ENCODE results near the gene PAX8. TPM values are rescaled to one million over a fixed set of nuclear protein-coding genes. Genes with fewer than 3 reads are reported as not detected.

PAX8 gene
- total RNA-seq, 4 donors from 2014 or later: 2.8 to 23.9 (median 6.0) TPM

- no peak overlapping the region for H3K4me3 ChIP-seq
- intact Hi-C loops (cut with DNase I; ENCODE audit: low total_unique reads): no loop called here
- no peaks in the 10 kb centered on the region for H3K4me1 ChIP-seq
- no peak overlapping the region for H3K27ac ChIP-seq
- no peaks in the 10 kb centered on the region for H3K27me3 ChIP-seq
- DNase-seq: no peak
- no peaks in the 10 kb centered on the region for H3K9me3 ChIP-seq
- H3K36me3 ChIP-seq: no peaks in the 10 kb centered on the region
- no peak for TF ChIP-seq POLR2A (IDR thresholded peaks at IDR 0.05)
- no peak for TF ChIP-seq CTCF (IDR thresholded peaks at IDR 0.05)
Observed at GRCh38 chr2:113169586-113169985, 109.1 kb downstream of the PAX8 start.

- Histone ChIP-seq H3K36me3 (no peaks in the 10 kb centered on the region), H3K4me3 (no peak overlapping the region), H3K27me3 (no peaks in the 10 kb centered on the region), H3K9me3 (no peaks in the 10 kb centered on the region), H3K27ac (no peak overlapping the region), H3K4me1 (no peaks in the 10 kb centered on the region)
- TF ChIP-seq POLR2A (IDR thresholded peaks at IDR 0.05) (no peak), CTCF (IDR thresholded peaks at IDR 0.05) (no peak)
- DNase-seq: no peak
- intact Hi-C loops (cut with DNase I; ENCODE audit: low total_unique reads): no loop called here
Observed at GRCh38 chr2:113169002-113169530, 109.7 kb downstream of the PAX8 start.

- no peaks in the 10 kb centered on the region for H3K36me3 ChIP-seq
- H3K9me3 ChIP-seq: no peaks in the 10 kb centered on the region
- no peak overlapping the region for H3K27ac ChIP-seq
- no peaks in the 10 kb centered on the region for H3K4me1 ChIP-seq
- TF ChIP-seq POLR2A (IDR thresholded peaks at IDR 0.05) (no peak), CTCF (IDR thresholded peaks at IDR 0.05) (no peak)
- no peak overlapping the region for H3K4me3 ChIP-seq
- no peaks in the 10 kb centered on the region for H3K27me3 ChIP-seq
- no peak for DNase-seq
- intact Hi-C loops (cut with DNase I; ENCODE audit: low total_unique reads): no loop called here
Observed at GRCh38 chr2:113167962-113168340, 110.8 kb downstream of the PAX8 start.

- Histone ChIP-seq H3K36me3 (no peaks in the 10 kb centered on the region), H3K4me1 (no peaks in the 10 kb centered on the region), H3K27ac (no peak overlapping the region), H3K4me3 (no peak overlapping the region), H3K27me3 (no peaks in the 10 kb centered on the region), H3K9me3 (no peaks in the 10 kb centered on the region)
- DNase-seq: no peak
- TF ChIP-seq POLR2A (IDR thresholded peaks at IDR 0.05) (no peak), CTCF (IDR thresholded peaks at IDR 0.05) (no peak)
- intact Hi-C loops (cut with DNase I; ENCODE audit: low total_unique reads): no loop called here
Observed at GRCh38 chr2:113167115-113167932, 111.4 kb downstream of the PAX8 start.

GRCh38 chr2:113166187-113166645 lies 112.5 kb downstream of the PAX8 start:
- no peak for TF ChIP-seq CTCF (IDR thresholded peaks at IDR 0.05)
- TF ChIP-seq POLR2A (IDR thresholded peaks at IDR 0.05): no peak
- Histone ChIP-seq H3K27me3 (no peaks in the 10 kb centered on the region), H3K9me3 (no peaks in the 10 kb centered on the region), H3K27ac (no peak overlapping the region), H3K4me1 (no peaks in the 10 kb centered on the region), H3K36me3 (no peaks in the 10 kb centered on the region), H3K4me3 (no peak overlapping the region)
- intact Hi-C loops (cut with DNase I; ENCODE audit: low total_unique reads): no loop called here
- DNase-seq: no peak
